Heart left ventricle (tissue), 13 donors: ENCODE results near the gene COL1A2.

ENCODE experiments used
- CTCF ChIP-seq, 12 donors: fragments of 200-600 bp; sonication (generic) in 4 of 12; IDR thresholded peaks; one replicate each; pipeline versions ENCODE4 v1.5.0 to v1.8.0; 2018 to 2022; ENCODE audit warnings: antibody characterized with exemption in 12 of 12, mild to moderate bottlenecking in 5 of 12
- POLR2A ChIP-seq, 2 donors: fragments of 450-650 bp; IDR thresholded peaks; one replicate each; pipeline ENCODE4 v1.6.1; 2017; ENCODE audit warnings: antibody characterized with exemption in 2 of 2, mild to moderate bottlenecking in 2 of 2, moderate library complexity in 2 of 2
- donor health status: ischemic (EF 13 %, LVEDD 7.1; RV severe dilation, severe dysfunction).
- donor health status: DM: no; HTN: yes; CAD: no.
- donor health status: DM: no; HTN: no; CAD: no.
- donor health status: ischemic (EF 25% LVEDD 6.9; RV normal size, moderate dysfunction).
- donor health status: ischemic (EF 25% LVEDD 5.7; RV mildly dilated, moderate dysfunction).
- donor health status: ischemic (EF 35%, LVEDD 5.7; RV mildly dilated, moderate dysfunction).
- donor health status: nonischemic (EF 11% LVEDD 7.7; RV severe dilation, severe dysfunction).
- donor health status: DM: yes; HTN: yes; CAD: no.
- donor health status: PGD.
- donor health status: ischemic (EF 29% LVEDD 5.4; RV normal size, mild dysfunction).
- donor health status: nonischemic (EF 23%, LVEDD 6.1; RV moderate dilation, normal function).

GRCh38 chr7:94350734-94351133 lies 44.0 kb upstream of the COL1A2 start:
- no peak for TF ChIP-seq CTCF (IDR thresholded peaks at IDR 0.05)
- no peak for TF ChIP-seq POLR2A (IDR thresholded peaks at IDR 0.05)
